ENCODE data around the gene TRIM32.
A peak's percentile ranks its signal among the peaks of the same experiment; 100 is the strongest.

Gene TRIM32

GRCh38 chr9:116658265-116658664 lies 28.8 kb upstream of the TRIM32 start:
- POLR2A ChIA-PET, result no interaction called here
- no peak overlapping the region for H3K4me3 ChIP-seq (ENCODE audit: low read depth, low read length)
- CTCF ChIA-PET, result interaction anchor here (7.8 to 10.3 kb wide), 2 partner anchors 10 to 1065 kb away, joined by 54 to 76 read pairs; no protein-coding TSS in a partner anchor
- DNase-seq (ENCODE audit: low read depth, low spot score), result no peak
- no peak for TF ChIP-seq CTCF (IDR thresholded peaks at IDR 0.05; ENCODE audit: insufficient read depth, low read length, missing control alignments)

- peak; percentile 74 for TF ChIP-seq CTCF (IDR thresholded peaks at IDR 0.05; ENCODE audit: insufficient read depth, low read length, missing control alignments)
- CTCF ChIA-PET, result interaction anchor here (0.8 to 10.3 kb wide), 16 partner anchors 9 to 1078 kb away, joined by 3 to 76 read pairs (median 4); no protein-coding TSS in a partner anchor
- H3K4me3 ChIP-seq (ENCODE audit: low read depth, low read length), result no peak overlapping the region
- DNase-seq (ENCODE audit: low read depth, low spot score), result peak; percentile 61
- POLR2A ChIA-PET, result no interaction called here
Measured at GRCh38 chr9:116661037-116661954, 25.8 kb upstream of the TRIM32 start.

GRCh38 chr9:116662646-116663310 lies 24.3 kb upstream of the TRIM32 start:
- no peak overlapping the region for H3K4me3 ChIP-seq (ENCODE audit: low read depth, low read length)
- no peak for TF ChIP-seq CTCF (IDR thresholded peaks at IDR 0.05; ENCODE audit: insufficient read depth, low read length, missing control alignments)
- no peak for DNase-seq (ENCODE audit: low read depth, low spot score)
- ChIA-PET CTCF (interaction anchor here (0.9 to 10.3 kb wide), 7 partner anchors 11 to 1079 kb away, joined by 3 to 76 read pairs (median 12); no protein-coding TSS in a partner anchor), POLR2A (no interaction called here)

GRCh38 chr9:116663581-116663980 lies 23.5 kb upstream of the TRIM32 start:
- H3K4me3 ChIP-seq (ENCODE audit: low read depth, low read length), result no peak overlapping the region
- TF ChIP-seq CTCF (IDR thresholded peaks at IDR 0.05; ENCODE audit: insufficient read depth, low read length, missing control alignments), result no peak
- ChIA-PET POLR2A (no interaction called here), CTCF (interaction anchor here (0.9 to 10.3 kb wide), 4 partner anchors 16 to 1078 kb away, joined by 3 to 76 read pairs (median 30); no protein-coding TSS in a partner anchor)
- DNase-seq (ENCODE audit: low read depth, low spot score), result no peak

- CTCF ChIA-PET, result interaction anchor here (1.8 kb wide), 1 partner anchor 1077 kb away, joined by 4 read pairs; no protein-coding TSS in a partner anchor
- H3K4me3 ChIP-seq (ENCODE audit: low read depth, low read length), result no peak overlapping the region
- POLR2A ChIA-PET, result no interaction called here
- no peak for DNase-seq (ENCODE audit: low read depth, low spot score)
- TF ChIP-seq CTCF (IDR thresholded peaks at IDR 0.05; ENCODE audit: insufficient read depth, low read length, missing control alignments), result no peak
Measured at GRCh38 chr9:116668970-116669695, 18.0 kb upstream of the TRIM32 start.
